ENCODE measurements around the gene CRYZ.

Gene CRYZ

DNA sequence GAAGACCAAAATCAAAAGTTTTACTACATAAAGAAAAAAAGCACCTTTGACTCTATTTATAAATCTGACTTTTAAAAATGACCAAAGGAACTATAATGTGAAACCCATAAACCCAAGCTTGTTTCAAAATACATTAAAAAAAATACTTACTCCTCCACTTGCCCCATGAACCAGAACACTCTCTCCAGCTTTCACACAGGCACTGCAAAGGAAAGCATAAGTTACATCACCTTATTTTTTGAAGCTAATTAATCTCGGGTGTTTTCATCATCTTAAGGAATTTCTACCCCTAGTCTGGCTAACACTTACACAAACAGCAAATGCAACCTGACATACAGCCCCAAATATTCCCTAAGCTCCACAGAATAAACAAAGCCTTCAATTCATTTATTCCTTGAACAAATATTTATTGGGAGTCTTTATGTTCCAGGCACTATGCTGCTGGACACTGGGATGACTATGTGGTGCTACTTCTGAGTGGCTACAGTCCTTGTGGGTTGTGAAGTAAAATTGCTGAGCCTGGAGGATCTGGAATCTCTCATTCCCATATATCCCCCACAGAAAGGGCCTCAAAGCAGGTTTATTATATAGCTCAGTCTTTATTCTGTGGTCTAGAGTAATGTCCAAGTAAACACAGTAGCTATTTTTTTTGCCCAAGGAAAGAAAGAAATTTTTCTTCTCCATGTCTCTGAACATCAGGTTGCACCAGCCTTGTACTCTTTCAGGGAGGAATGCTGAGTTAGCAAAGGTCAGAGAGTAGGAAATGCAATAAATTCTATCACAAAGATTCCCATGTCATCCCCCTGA is 18.2 kb downstream of the CRYZ start:
- Mint-ChIP-seq H3K4me3 (no peak overlapping the region), H3K9me3 (no peaks in the 10 kb centered on the region), H3K36me3 (ENCODE audit: low read depth) (peaks cover 15% of the 10 kb centered on the region), H3K27ac (no peak overlapping the region), H3K4me1 (no peaks in the 10 kb centered on the region), H3K27me3 (no peaks in the 10 kb centered on the region)
- DNase-seq (no peak), ATAC-seq (no peak)

DNA sequence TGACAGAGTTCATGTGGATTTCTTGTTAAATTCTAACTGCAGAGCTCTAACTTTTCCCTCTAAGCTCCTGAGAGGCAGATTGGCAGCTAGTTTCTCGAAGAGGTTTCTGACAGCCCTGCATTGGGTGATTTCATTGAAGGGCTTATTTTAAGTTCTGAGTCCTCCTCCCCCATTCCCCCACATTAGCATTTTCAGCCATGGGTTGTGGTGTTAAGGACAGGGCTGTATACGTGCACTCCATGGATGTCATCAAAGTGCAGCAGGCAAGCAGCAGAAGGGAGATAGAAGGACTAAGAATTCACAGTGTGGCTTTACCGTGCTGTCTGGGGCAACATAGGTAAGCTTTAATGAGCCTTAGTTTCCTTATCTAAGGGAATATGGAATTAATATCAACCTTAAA is 19.0 kb downstream of the CRYZ start:
- ATAC-seq = no peak
- H3K36me3 Mint-ChIP-seq (ENCODE audit: low read depth) = peaks cover 18% of the 10 kb centered on the region

DNA sequence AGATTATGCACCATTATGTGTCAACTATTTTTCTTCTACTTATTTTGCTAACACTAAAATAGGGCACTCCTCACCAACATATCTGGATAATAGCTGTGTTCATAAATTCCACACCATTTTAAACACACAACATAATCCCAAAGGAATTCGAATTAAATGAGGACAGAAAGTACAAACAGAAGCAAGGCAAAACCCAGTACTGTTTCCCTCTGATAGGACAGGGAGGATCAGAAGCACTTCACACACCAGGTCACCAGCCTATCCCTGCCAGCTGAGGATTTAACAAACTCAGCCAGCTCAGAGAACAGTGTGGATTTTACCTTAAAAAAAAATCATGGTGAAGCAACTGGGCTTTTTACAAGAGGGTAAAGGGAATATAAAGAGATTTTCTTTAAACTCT is 20.0 kb downstream of the CRYZ start:
- no peaks in the 10 kb centered on the region for H3K9me3 Mint-ChIP-seq
- no peak for ATAC-seq
- H3K4me1 Mint-ChIP-seq = no peaks in the 10 kb centered on the region
- DNase-seq = no peak
- no peaks in the 10 kb centered on the region for H3K27me3 Mint-ChIP-seq
- no peak overlapping the region for H3K27ac Mint-ChIP-seq
- H3K36me3 Mint-ChIP-seq (ENCODE audit: low read depth) = peaks cover 20% of the 10 kb centered on the region
- H3K4me3 Mint-ChIP-seq = no peak overlapping the region

More for the DNA sequence above, 19.0 kb downstream of the CRYZ start:
- no peak overlapping the region for H3K4me3 Mint-ChIP-seq
- no peaks in the 10 kb centered on the region for H3K4me1 Mint-ChIP-seq
- no peak for DNase-seq
- no peaks in the 10 kb centered on the region for H3K27me3 Mint-ChIP-seq
- H3K27ac Mint-ChIP-seq = no peak overlapping the region
- H3K9me3 Mint-ChIP-seq = no peaks in the 10 kb centered on the region

DNA sequence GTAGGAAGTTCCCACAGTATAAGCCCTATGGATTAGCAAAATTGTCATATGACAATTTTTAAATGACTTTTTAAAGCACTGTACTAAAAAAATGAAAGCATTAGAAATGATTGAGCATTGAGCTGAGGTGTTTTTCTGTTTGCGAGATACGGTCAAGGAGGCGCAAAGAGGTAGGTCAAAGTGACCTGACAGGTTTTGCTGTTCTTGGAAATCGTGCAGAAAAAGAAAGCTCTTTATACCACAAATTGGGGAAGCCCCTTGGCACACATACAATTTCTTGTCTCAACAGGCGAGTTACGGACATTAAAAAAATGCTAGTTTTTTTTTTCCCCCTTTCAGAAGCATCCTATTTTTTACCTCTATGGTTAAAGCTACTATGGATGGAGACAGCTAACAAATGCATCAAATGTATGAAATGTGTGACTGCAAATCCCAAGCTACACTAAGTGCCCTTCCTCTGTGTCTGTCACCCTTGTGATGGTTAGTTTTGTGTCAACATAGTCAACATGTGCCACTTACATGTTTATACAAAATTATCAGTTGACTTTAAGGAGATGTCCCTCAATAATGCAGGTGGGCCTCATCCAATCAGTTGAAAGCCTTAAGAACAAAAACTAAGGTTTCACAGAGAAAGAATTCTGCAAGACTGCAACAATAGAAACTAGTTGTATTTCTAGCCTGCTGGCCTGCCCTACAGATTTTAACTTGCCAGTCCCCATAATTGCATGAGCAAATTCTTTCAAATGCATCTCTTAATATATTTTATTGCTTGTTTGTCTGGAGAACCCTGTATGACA is 29.3 kb downstream of the CRYZ start:
- Mint-ChIP-seq H3K9me3 (no peaks in the 10 kb centered on the region), H3K27me3 (no peaks in the 10 kb centered on the region), H3K4me3 (no peak overlapping the region), H3K4me1 (no peaks in the 10 kb centered on the region), H3K36me3 (ENCODE audit: low read depth) (peaks cover 13% of the 10 kb centered on the region), H3K27ac (no peak overlapping the region)
- no peak for DNase-seq
- no peak for ATAC-seq

DNA sequence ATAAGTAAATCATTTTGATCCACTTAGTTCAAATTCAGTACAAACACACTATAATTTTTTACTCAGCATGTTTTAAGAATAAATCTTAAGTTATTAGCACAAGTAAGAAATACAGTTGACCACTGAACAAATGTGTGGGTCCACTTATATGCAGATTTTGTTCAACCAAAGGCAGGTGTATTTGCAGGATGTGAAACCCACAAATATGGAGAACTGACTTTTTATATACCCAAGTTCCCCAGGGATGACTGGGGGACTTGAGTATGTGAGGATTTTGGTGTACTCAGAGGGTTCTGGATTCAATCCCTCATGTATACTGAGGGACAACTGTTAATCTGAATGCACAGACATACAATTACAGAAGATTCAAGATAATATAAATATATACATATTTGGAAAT is 33.5 kb downstream of the CRYZ start:
- no peak overlapping the region for H3K4me3 Mint-ChIP-seq
- H3K9me3 Mint-ChIP-seq = no peaks in the 10 kb centered on the region
- no peaks in the 10 kb centered on the region for H3K27me3 Mint-ChIP-seq
- peaks cover 5% of the 10 kb centered on the region for H3K36me3 Mint-ChIP-seq (ENCODE audit: low read depth)
- no peak overlapping the region for H3K27ac Mint-ChIP-seq
- no peak for ATAC-seq
- no peaks in the 10 kb centered on the region for H3K4me1 Mint-ChIP-seq
- no peak for DNase-seq

DNA sequence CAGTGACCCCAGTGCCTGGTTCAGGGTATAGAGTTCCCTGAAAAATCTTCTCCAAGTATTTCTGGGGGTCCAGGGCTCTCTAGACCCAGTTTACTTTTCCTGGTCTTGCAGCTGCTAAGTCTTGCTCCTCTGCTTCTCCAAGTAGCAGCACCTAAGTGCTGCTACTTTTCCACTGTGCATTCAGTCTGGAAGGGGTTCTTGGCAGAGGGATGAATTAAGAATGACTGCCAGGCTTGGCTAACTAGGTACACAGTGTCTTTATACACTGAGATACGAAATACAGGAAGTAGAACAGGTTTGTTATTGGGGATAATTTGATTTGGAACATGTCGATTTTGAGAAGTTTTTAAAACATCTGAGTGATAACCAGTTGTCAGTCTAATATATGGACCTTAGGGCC is 35.0 kb downstream of the CRYZ start:
- Mint-ChIP-seq H3K4me1 (no peaks in the 10 kb centered on the region), H3K9me3 (no peaks in the 10 kb centered on the region), H3K4me3 (no peak overlapping the region), H3K27ac (no peak overlapping the region), H3K36me3 (ENCODE audit: low read depth) (no peaks in the 10 kb centered on the region), H3K27me3 (no peaks in the 10 kb centered on the region)
- no peak for DNase-seq
- ATAC-seq = no peak

DNA sequence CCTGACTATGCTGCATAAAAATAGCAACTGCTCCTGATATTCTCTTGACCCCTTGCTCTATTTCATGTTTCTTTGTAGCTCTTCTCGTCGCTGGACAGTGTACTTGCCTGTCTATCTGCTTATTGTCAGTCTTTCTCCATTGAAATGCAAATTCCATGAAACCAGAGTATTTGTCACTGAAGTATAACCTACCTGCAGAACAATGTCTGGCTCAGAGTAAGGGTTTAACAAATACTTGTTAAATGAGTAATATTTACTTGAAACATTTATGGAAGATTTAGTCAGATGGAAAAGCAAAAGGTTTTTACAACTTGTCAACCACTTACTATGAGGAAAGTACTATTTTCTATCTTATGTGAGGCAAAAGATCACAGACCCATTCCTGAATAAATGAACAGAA is 39.4 kb downstream of the CRYZ start:
- H3K4me1 Mint-ChIP-seq = no peaks in the 10 kb centered on the region
- H3K27ac Mint-ChIP-seq = no peak overlapping the region
- no peak for ATAC-seq
- no peaks in the 10 kb centered on the region for H3K36me3 Mint-ChIP-seq (ENCODE audit: low read depth)
- no peaks in the 10 kb centered on the region for H3K27me3 Mint-ChIP-seq
- no peaks in the 10 kb centered on the region for H3K9me3 Mint-ChIP-seq
- H3K4me3 Mint-ChIP-seq = no peak overlapping the region
- DNase-seq = no peak

DNA sequence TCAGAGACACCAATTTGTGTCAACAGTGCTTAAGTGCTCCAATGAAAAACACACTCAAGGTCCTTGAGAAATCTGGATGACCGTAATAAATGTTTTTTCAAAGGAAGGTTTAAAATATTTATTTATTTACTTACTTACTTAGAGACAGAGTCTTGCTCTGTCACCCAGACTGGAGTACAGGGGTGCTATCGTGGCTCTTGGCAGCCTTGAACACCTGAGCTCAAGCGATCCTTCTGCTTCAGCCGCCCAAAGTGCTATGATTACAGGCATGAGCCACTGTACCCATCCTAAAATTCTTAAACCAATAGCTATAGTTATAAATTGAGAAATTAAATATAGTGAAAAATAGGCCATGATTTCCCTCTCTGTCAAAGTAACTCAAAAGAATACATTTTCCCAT is 41.9 kb downstream of the CRYZ start:
- Mint-ChIP-seq H3K9me3 (no peaks in the 10 kb centered on the region), H3K36me3 (ENCODE audit: low read depth) (no peaks in the 10 kb centered on the region), H3K4me3 (no peak overlapping the region)

DNA sequence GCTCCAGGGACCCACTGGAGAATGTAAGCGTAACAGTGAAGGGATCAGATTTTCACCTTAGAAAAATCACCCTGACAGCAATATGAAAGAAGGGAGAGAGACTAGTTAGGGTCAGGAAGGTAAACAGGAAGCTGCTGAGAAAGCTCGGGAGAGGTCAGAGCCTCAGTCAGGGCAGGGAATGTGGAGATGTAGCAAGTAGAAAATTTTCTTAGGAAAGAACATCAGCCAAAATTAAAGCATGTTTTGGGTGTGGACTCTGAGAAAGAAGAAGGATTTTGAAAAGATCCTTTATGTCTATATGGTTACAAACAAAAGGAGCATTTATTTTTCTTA is 42.5 kb downstream of the CRYZ start:
- H3K9me3 Mint-ChIP-seq = no peaks in the 10 kb centered on the region
- H3K27ac Mint-ChIP-seq = no peak overlapping the region
- DNase-seq (no peak), ATAC-seq (no peak)
- H3K27me3 Mint-ChIP-seq = no peaks in the 10 kb centered on the region
- H3K4me1 Mint-ChIP-seq = no peaks in the 10 kb centered on the region
- no peak overlapping the region for H3K4me3 Mint-ChIP-seq
- H3K36me3 Mint-ChIP-seq (ENCODE audit: low read depth) = no peaks in the 10 kb centered on the region

More for the DNA sequence above, 41.9 kb downstream of the CRYZ start:
- Mint-ChIP-seq H3K27me3 (no peaks in the 10 kb centered on the region), H3K4me1 (no peaks in the 10 kb centered on the region), H3K27ac (no peak overlapping the region)
- ATAC-seq (no peak), DNase-seq (no peak)

DNA sequence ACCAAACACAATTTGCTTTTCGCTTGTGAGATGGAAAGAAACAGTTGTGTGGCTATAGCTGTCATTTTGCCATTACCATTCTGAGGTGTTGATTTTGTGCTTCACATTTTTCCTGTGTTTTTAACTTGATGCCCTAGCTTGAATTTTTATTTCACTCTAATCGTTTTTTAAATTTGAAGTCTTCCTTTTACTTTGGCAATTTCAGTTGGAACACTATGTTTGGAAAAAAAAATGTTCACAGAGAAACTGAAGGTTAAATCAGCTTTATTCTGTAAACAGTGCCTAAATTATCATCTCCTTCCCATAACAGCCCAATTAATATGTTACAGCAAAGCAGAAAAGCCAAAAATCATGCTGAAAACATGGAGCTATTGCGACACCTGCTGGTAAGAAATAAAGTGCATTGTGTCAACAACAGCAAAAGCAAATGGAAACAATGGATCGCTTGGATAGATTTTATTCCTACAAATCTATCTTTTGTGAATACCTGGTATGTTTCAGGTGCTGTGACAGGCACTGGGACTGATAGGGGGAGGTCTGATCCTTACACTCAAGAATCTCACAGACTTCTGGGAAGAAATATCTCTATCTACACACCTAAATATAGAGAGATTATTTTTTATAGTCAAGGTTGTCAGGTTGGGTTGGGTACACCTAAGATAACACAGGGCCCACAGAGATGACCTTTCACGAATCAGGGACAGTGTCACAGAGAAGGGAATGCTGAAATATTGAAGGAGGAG is 43.1 kb downstream of the CRYZ start:
- H3K27me3 Mint-ChIP-seq = peaks cover 2% of the 10 kb centered on the region
- no peaks in the 10 kb centered on the region for H3K9me3 Mint-ChIP-seq
- no peak overlapping the region for H3K27ac Mint-ChIP-seq
- H3K4me3 Mint-ChIP-seq = no peak overlapping the region
- DNase-seq = peak; percentile 24
- no peaks in the 10 kb centered on the region for H3K36me3 Mint-ChIP-seq (ENCODE audit: low read depth)
- no peak for ATAC-seq
- no peaks in the 10 kb centered on the region for H3K4me1 Mint-ChIP-seq

DNA sequence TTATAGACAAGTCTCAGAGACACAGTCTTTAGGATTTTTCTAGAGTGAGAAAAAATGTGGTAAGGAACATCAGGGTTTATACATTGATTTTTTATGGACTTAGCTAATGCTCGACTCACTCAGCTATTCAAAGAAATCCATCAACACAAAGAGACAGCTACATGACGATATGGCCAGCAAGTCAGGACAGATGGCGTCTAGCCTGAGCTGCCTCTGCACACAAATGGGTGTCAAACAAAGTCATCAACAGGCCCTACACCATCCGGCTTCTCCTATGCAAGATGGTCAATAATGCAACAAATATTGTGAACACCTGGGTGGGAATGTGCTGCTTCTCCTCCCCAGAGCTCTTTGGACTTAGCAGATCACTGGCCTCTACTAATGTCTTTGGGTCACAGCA is 45.9 kb downstream of the CRYZ start:
- Mint-ChIP-seq H3K36me3 (ENCODE audit: low read depth) (no peaks in the 10 kb centered on the region), H3K9me3 (no peaks in the 10 kb centered on the region), H3K4me1 (no peaks in the 10 kb centered on the region), H3K27me3 (peaks cover 2% of the 10 kb centered on the region), H3K27ac (no peak overlapping the region), H3K4me3 (no peak overlapping the region)
- no peak for DNase-seq
- no peak for ATAC-seq

DNA sequence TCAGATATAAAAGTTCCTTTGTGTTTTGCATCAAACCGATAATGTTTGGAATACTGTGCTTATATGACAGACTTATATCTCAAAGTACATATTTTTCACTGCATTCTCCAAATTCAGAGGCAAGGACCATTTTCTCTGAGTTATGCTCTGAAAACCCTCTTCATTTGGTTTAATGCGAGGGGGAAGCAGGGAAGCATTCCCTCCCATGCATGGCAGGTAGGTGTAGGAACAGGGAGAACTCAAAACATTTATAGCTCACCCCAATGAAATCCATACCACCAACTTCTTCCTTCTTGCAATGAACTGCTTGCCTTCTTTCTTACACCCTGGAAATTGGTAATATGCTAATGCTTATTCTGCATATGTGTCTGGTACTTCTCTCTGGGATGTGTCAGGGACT is 48.5 kb downstream of the CRYZ start:
- ATAC-seq (no peak), DNase-seq (no peak)
- Mint-ChIP-seq H3K4me1 (no peaks in the 10 kb centered on the region), H3K27ac (no peak overlapping the region), H3K27me3 (peaks cover 2% of the 10 kb centered on the region), H3K4me3 (no peak overlapping the region), H3K36me3 (ENCODE audit: low read depth) (no peaks in the 10 kb centered on the region), H3K9me3 (no peaks in the 10 kb centered on the region)

DNA sequence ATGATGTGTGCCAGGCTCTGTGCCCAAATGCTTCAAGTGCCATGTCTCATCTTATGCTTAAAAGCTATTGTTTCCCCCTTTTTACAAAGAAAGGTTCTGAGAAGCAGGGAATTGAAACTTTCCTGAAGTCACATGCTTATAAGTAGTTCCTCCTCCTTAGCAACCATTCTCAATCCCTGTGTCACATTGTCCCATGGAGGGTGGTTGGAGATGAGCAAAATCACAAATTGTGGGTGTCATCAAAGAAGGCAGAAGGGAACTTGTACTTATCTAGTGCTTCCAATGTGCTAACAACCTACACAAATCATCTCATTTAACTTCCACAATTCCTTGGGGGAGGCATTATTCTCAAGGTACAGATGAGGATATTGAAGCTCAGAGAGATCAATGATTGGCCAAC is 49.2 kb downstream of the CRYZ start:
- Mint-ChIP-seq H3K9me3 (no peaks in the 10 kb centered on the region), H3K27ac (no peak overlapping the region), H3K36me3 (ENCODE audit: low read depth) (no peaks in the 10 kb centered on the region)

DNA sequence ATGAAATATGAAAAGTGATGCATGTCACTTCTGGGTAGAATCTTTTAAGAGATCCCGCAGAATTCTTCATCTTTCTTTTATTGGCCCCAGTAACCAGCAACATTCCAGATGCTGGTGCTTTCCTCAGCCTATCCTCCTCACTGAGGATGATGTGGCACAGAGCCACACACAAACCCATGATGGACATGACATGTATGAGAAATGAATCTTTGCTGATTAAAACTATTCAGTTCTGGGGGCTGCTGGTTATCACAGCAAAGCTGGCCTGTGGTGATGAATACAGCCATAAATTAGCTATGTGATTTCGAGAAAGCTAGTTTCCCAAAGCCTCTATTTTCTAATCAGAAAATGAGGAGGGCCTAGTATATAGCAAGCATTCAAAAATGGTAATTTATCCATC is 51.0 kb downstream of the CRYZ start:
- no peaks in the 10 kb centered on the region for H3K9me3 Mint-ChIP-seq
- H3K4me3 Mint-ChIP-seq = no peak overlapping the region
- no peak for ATAC-seq

More for the DNA sequence above, 49.2 kb downstream of the CRYZ start:
- Mint-ChIP-seq H3K27me3 (peaks cover 2% of the 10 kb centered on the region), H3K4me1 (no peaks in the 10 kb centered on the region), H3K4me3 (no peak overlapping the region)
- DNase-seq = no peak
- no peak for ATAC-seq

DNA sequence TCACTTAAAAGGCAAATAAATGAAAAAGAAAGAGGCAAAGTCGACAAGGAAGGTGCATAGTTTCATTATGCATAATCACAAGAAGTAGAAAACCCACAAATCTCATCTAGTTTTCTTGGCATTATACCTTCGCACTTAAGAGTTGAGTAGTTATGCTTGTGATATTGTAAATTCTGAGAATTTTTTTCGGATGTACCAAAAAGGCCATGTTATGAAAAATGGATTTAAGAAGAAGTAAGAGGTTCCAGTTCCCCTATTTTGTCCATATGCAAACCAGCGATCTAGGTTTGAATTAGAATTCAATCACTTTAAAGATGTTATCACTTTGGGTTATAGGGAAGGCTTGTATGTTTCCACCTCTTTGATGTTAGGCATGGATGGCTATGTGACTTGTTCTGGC is 51.4 kb downstream of the CRYZ start:
- ATAC-seq (no peak), DNase-seq (no peak)
- Mint-ChIP-seq H3K27ac (no peak overlapping the region), H3K4me1 (no peaks in the 10 kb centered on the region), H3K27me3 (peaks cover 9% of the 10 kb centered on the region), H3K9me3 (no peaks in the 10 kb centered on the region), H3K36me3 (ENCODE audit: low read depth) (no peaks in the 10 kb centered on the region), H3K4me3 (no peak overlapping the region)

More for the DNA sequence above, 51.0 kb downstream of the CRYZ start:
- peaks cover 8% of the 10 kb centered on the region for H3K27me3 Mint-ChIP-seq
- no peak for DNase-seq
- H3K36me3 Mint-ChIP-seq (ENCODE audit: low read depth) = no peaks in the 10 kb centered on the region
- H3K27ac Mint-ChIP-seq = no peak overlapping the region
- H3K4me1 Mint-ChIP-seq = no peaks in the 10 kb centered on the region
